Measurements from ENCODE around the gene MYO1D. TPM values are rescaled to one million over a fixed set of nuclear protein-coding genes. Genes with fewer than 3 reads are reported as not detected.
"Not testable (repeated sequence)": the region's sequence is repeated elsewhere in the genome, so short reads cannot be mapped to it uniquely, and the experiment has no call there.

The MYO1D gene
- total RNA-seq, 1 donor from 2014 or later: 24.9 TPM

DNA sequence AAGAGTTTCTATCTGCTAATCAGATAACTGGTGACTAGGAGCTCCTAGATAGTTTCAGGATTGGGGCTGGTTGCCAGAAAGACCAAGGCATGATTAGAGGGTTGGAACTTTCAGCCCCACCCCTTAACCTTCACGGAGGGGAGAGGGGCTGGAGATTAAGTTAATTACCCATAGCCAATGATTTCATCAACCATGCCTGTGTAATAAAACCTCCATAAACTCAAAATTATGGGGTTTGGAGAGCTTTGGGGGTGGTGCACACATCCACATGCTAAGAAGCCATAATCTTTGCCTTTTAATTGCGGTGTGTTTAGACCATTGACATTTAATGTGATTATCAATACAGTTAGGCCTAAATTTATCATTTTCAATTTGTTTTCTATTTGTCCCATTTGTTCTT lies 228.5 kb downstream of the MYO1D start:
- H3K36me3 Mint-ChIP-seq: peaks cover 21% of the 10 kb centered on the region
- H3K27me3 Mint-ChIP-seq: no peaks in the 10 kb centered on the region
- H3K4me3 Mint-ChIP-seq: no peak overlapping the region
- no peaks in the 10 kb centered on the region for H3K4me1 Mint-ChIP-seq (ENCODE audit: unreplicated experiment)
- no peak overlapping the region for H3K27ac Mint-ChIP-seq
- DNase-seq (ENCODE audit: extremely low spot score, unreplicated experiment): no peak
- peaks cover 4% of the 10 kb centered on the region for H3K9me3 Mint-ChIP-seq
- TF ChIP-seq CTCF (conservative IDR thresholded peaks at IDR 0.05): no peak

GRCh38 chr17:32646941-32647340 lies 230.0 kb downstream of the MYO1D start:
- no peak overlapping the region for H3K4me3 Mint-ChIP-seq
- H3K27me3 Mint-ChIP-seq: no peaks in the 10 kb centered on the region
- DNase-seq (ENCODE audit: extremely low spot score, unreplicated experiment): no peak
- TF ChIP-seq CTCF (conservative IDR thresholded peaks at IDR 0.05): no peak
- no peak overlapping the region for H3K27ac Mint-ChIP-seq
- peaks cover 17% of the 10 kb centered on the region for H3K36me3 Mint-ChIP-seq
- no peaks in the 10 kb centered on the region for H3K4me1 Mint-ChIP-seq (ENCODE audit: unreplicated experiment)
- peaks cover 4% of the 10 kb centered on the region for H3K9me3 Mint-ChIP-seq

DNA sequence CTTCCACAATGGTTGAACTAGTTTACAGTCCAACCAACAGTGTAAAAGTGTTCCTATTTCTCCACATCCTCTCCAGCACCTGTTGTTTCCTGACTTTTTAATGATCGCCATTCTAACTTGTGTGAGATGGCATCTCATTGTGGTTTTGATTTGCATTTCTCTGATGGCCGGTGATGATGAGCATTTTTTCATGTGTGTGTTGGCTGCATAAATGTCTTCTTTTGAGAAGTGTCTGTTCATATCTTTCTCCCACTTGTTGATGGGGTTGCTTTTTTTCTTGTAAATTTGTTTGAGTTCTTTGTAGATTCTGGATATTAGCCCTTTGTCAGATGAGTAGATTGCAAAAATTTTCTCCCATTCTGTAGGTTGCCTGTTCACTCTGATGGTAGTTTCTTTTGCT lies 235.4 kb downstream of the MYO1D start:
- H3K9me3 Mint-ChIP-seq; H3K27me3 Mint-ChIP-seq; H3K4me3 Mint-ChIP-seq; DNase-seq (ENCODE audit: extremely low spot score, unreplicated experiment); H3K4me1 Mint-ChIP-seq (ENCODE audit: unreplicated experiment); H3K27ac Mint-ChIP-seq; H3K36me3 Mint-ChIP-seq: not testable (repeated sequence)

- H3K27ac Mint-ChIP-seq: no peak overlapping the region
These were observed 240.2 kb downstream of the MYO1D start for GRCh38 chr17:32636598-32637218.

DNA sequence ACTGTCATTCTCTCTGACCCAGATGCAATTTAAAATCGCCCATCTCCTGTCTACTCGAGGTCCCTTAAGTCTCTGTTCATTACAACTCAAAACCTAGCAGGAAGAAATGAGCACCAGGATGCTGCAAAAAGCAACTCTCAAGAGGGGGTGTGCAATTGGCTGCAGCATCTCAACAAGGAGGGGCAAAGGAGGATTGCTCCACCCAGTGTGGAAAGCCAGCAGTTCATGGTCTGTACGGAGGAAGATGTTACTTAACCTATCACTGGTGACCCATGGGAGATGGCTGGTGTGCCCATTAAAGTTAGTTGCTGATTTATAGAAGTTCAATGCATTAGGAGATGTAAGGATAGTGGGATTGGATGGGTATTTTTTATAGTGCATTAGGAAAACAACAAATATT lies 242.8 kb downstream of the MYO1D start:
- DNase-seq (ENCODE audit: extremely low spot score, unreplicated experiment): no peak
- no peaks in the 10 kb centered on the region for H3K9me3 Mint-ChIP-seq
- H3K27me3 Mint-ChIP-seq: no peaks in the 10 kb centered on the region
- TF ChIP-seq CTCF (conservative IDR thresholded peaks at IDR 0.05): no peak
- H3K4me3 Mint-ChIP-seq: no peak overlapping the region
- peaks cover 3% of the 10 kb centered on the region for H3K36me3 Mint-ChIP-seq
- H3K27ac Mint-ChIP-seq: no peak overlapping the region
- no peaks in the 10 kb centered on the region for H3K4me1 Mint-ChIP-seq (ENCODE audit: unreplicated experiment)

More at GRCh38 chr17:32636598-32637218, 240.2 kb downstream of the MYO1D start:
- H3K27me3 Mint-ChIP-seq: no peaks in the 10 kb centered on the region
- no peak overlapping the region for H3K4me3 Mint-ChIP-seq
- DNase-seq (ENCODE audit: extremely low spot score, unreplicated experiment): no peak
- no peaks in the 10 kb centered on the region for H3K36me3 Mint-ChIP-seq
- peaks cover 4% of the 10 kb centered on the region for H3K9me3 Mint-ChIP-seq
- H3K4me1 Mint-ChIP-seq (ENCODE audit: unreplicated experiment): no peaks in the 10 kb centered on the region
- no peak for TF ChIP-seq CTCF (conservative IDR thresholded peaks at IDR 0.05)

- Mint-ChIP-seq H3K4me3 (no peak overlapping the region), H3K9me3 (no peaks in the 10 kb centered on the region), H3K27me3 (no peaks in the 10 kb centered on the region), H3K27ac (no peak overlapping the region), H3K36me3 (peaks cover 3% of the 10 kb centered on the region), H3K4me1 (ENCODE audit: unreplicated experiment) (peaks cover 6% of the 10 kb centered on the region)
- no peak for DNase-seq (ENCODE audit: extremely low spot score, unreplicated experiment)
- no peak for TF ChIP-seq CTCF (conservative IDR thresholded peaks at IDR 0.05)
These were observed 245.4 kb downstream of the MYO1D start for GRCh38 chr17:32631341-32632096.
